HL-60 (cell line): ENCODE measurements around the gene SYT7.

Experiments used
- DNase-seq, 2 experiments: peaks; one replicate each; pipeline ENCODE4 v3.0.0-alpha.2; 2010 to 2020; ENCODE audit warnings: low read depth in 1 of 2, low spot score in 1 of 2
- H3K27ac ChIP-seq: fragments of 250-450 bp; sonication (Bioruptor Pico); replicated peaks from 2 replicates; pipeline ENCODE4 v1.5.1; 2020; ENCODE audit warnings: mild to moderate bottlenecking, moderate library complexity
- H3K27me3 ChIP-seq: fragments of 250-450 bp; sonication (Bioruptor Pico); 2 replicates; pipeline ENCODE4 v1.5.1; 2021; ENCODE audit warnings: mild to moderate bottlenecking, moderate library complexity; ENCODE audit not compliant: insufficient read depth, poor library complexity, severe bottlenecking
- H3K4me3 ChIP-seq: replicated peaks from 2 replicates; pipeline ENCODE4 v1.5.1; 2011; ENCODE audit warnings: mild to moderate bottlenecking, control low read depth, low read length; ENCODE audit not compliant: insufficient read depth
- GABPA ChIP-seq: IDR thresholded peaks from 2 replicates; pipeline ENCODE4 v1.6.1; 2012; ENCODE audit warnings: low read depth
- POLR2AphosphoS5 ChIP-seq: IDR thresholded peaks from 2 replicates; pipeline ENCODE4 v1.6.1; 2012; ENCODE audit warnings: low read depth
- SPI1 ChIP-seq: IDR thresholded peaks from 2 replicates; pipeline ENCODE4 v1.6.1; 2012; ENCODE audit warnings: low read depth, mild to moderate bottlenecking, borderline replicate concordance
- TF ChIP-seq, protein P1 (sequence below): IDR thresholded peaks from 2 replicates; pipeline ENCODE4 v1.6.1; 2012; ENCODE audit warnings: low read depth; ENCODE audit not compliant: insufficient replicate concordance
- TF ChIP-seq, protein P2 (sequence below): IDR thresholded peaks from one replicate; pipeline ENCODE4 v1.5.1; 2011; ENCODE audit warnings: low read length, control low read depth, inconsistent platforms; ENCODE audit not compliant: insufficient read depth

SYT7 gene

DNA sequence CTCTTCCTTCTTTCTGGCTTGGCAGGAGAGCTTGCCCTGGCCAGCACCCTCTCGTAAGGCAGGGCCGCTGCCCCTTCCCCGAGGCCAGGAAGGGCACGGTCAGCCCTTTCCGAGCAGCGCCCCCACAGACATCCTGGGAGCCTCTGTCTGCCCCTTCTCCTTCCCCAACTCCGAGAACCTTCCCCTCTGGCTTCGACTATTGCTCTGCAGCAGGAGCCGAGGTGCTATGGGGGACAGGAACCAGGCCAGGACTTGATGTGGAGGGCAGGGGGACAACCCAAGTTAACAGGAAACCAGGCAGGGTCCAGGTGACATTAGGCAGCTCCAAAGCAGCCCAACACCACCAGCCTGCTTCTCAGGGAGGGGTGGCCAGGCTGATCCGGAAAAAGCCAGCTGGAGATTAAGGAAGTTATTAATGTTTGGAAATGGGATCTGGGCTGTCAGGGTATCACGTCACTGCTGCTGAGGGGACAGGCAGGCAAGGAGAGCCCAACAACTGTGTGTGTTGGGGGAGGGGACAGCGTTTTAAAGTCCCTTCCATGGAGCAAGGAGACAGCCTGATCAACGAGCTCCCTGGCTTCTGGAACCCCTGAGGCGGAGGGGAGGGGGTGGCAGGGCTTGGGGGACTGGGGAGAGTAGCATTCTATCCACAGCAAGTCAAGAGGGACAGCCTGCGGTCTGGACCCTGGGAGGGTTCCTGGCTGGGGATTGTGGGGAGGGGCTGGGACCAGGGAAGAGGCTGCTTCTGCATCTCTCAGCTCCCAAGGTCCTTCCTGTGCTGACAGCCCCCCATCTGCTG is 27.3 kb downstream of the SYT7 start:
- H3K27ac ChIP-seq, result no peak overlapping the region
- no peak for DNase-seq
- H3K4me3 ChIP-seq, result no peak overlapping the region
- peaks cover 37% of the 10 kb centered on the region for H3K27me3 ChIP-seq
- TF ChIP-seq, protein P1, sequence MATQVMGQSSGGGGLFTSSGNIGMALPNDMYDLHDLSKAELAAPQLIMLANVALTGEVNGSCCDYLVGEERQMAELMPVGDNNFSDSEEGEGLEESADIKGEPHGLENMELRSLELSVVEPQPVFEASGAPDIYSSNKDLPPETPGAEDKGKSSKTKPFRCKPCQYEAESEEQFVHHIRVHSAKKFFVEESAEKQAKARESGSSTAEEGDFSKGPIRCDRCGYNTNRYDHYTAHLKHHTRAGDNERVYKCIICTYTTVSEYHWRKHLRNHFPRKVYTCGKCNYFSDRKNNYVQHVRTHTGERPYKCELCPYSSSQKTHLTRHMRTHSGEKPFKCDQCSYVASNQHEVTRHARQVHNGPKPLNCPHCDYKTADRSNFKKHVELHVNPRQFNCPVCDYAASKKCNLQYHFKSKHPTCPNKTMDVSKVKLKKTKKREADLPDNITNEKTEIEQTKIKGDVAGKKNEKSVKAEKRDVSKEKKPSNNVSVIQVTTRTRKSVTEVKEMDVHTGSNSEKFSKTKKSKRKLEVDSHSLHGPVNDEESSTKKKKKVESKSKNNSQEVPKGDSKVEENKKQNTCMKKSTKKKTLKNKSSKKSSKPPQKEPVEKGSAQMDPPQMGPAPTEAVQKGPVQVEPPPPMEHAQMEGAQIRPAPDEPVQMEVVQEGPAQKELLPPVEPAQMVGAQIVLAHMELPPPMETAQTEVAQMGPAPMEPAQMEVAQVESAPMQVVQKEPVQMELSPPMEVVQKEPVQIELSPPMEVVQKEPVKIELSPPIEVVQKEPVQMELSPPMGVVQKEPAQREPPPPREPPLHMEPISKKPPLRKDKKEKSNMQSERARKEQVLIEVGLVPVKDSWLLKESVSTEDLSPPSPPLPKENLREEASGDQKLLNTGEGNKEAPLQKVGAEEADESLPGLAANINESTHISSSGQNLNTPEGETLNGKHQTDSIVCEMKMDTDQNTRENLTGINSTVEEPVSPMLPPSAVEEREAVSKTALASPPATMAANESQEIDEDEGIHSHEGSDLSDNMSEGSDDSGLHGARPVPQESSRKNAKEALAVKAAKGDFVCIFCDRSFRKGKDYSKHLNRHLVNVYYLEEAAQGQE, result no peak
- TF ChIP-seq SPI1, result no peak
- TF ChIP-seq, protein P2, sequence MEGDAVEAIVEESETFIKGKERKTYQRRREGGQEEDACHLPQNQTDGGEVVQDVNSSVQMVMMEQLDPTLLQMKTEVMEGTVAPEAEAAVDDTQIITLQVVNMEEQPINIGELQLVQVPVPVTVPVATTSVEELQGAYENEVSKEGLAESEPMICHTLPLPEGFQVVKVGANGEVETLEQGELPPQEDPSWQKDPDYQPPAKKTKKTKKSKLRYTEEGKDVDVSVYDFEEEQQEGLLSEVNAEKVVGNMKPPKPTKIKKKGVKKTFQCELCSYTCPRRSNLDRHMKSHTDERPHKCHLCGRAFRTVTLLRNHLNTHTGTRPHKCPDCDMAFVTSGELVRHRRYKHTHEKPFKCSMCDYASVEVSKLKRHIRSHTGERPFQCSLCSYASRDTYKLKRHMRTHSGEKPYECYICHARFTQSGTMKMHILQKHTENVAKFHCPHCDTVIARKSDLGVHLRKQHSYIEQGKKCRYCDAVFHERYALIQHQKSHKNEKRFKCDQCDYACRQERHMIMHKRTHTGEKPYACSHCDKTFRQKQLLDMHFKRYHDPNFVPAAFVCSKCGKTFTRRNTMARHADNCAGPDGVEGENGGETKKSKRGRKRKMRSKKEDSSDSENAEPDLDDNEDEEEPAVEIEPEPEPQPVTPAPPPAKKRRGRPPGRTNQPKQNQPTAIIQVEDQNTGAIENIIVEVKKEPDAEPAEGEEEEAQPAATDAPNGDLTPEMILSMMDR, result no peak

DNA sequence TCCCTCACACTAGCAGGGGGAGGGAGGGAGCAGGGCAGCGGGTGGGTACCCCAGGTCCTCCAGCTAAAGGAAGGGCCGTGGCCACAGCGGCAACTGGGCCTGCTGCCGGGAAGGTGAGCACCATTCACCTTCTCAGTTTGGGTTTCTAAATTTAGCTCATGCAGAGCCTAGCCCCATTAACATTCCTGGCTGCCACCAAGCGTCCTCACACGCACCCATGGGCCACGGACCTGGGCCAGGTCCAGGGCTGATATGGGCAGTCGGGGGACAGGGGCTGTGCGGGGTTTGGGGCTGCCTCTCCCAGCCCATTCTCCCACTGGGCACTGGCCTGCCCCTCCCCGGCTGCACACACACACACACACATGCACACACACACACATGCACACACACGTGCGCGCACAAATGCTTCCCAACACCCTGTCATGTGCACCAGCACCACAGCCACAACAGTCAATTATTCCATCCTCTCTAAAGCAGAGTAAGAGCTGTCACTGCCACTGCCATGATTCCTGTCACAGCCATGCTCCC is 28.7 kb downstream of the SYT7 start:
- no peak for DNase-seq
- Histone ChIP-seq H3K27ac (no peak overlapping the region), H3K27me3 (peaks cover 34% of the 10 kb centered on the region), H3K4me3 (no peak overlapping the region)
- TF ChIP-seq, protein P2, result no peak
- no peak for TF ChIP-seq POLR2AphosphoS5
- TF ChIP-seq, protein P1, result no peak
- TF ChIP-seq SPI1, result no peak
- TF ChIP-seq GABPA, result no peak

DNA sequence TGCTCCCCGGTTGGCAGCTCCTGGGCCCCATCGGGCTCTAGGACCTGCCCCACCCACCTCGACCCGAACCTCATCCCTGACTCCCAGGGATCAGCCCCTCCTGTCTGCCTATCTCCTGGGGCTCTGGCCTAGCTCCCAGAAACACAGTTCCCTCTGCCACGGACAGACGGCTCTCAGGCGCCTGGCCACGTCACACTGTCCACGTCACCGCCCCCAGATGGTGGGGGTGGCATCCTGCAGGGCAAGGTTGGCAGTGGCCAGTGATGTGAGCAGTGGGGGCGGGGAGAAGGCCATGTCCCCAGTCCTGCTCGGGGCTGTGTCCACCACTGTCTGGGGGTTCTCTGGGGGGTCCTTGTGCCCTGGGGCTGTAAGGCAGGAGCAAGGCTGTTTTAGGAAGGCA is 29.2 kb downstream of the SYT7 start:
- no peak overlapping the region for H3K27ac ChIP-seq
- TF ChIP-seq, protein P1, result no peak
- TF ChIP-seq, protein P2, result no peak
- peaks cover 31% of the 10 kb centered on the region for H3K27me3 ChIP-seq
- DNase-seq, result no peak
- no peak overlapping the region for H3K4me3 ChIP-seq
